Adipocyte (in vitro differentiated cells): Measurements from ENCODE around the gene ASPDH.
A peak's percentile ranks its signal among the peaks of the same experiment; 100 is the strongest.

Experiments used
- DNase-seq: peaks from one replicate; pipeline ENCODE4 v3.0.0-alpha.2; 2015; ENCODE audit warnings: low read depth
- H3K27me3 ChIP-seq: replicated peaks from 2 replicates; pipeline ENCODE4 v1.7.0; 2013; ENCODE audit warnings: mild to moderate bottlenecking, low read length, moderate library complexity; ENCODE audit not compliant: control insufficient read depth, insufficient read depth
- H3K36me3 ChIP-seq: 2 replicates; pipeline ENCODE4 v1.7.0; 2013; ENCODE audit warnings: low read length, mild to moderate bottlenecking, moderate library complexity; ENCODE audit not compliant: control insufficient read depth, insufficient read depth, severe bottlenecking
- H3K4me1 ChIP-seq: 2 replicates; pipeline ENCODE4 v1.7.0; 2013; ENCODE audit warnings: mild to moderate bottlenecking, low read length, moderate library complexity; ENCODE audit not compliant: control insufficient read depth, insufficient read depth
- H3K4me3 ChIP-seq: 2 replicates; pipeline ENCODE4 v1.7.0; 2013; ENCODE audit warnings: mild to moderate bottlenecking, low read length, moderate library complexity
- H3K9ac ChIP-seq: 2 replicates; pipeline ENCODE4 v1.7.0; 2013; ENCODE audit warnings: mild to moderate bottlenecking, low read length, moderate library complexity
- H3K9me3 ChIP-seq: 2 replicates; pipeline ENCODE4 v1.7.0; 2013; ENCODE audit warnings: mild to moderate bottlenecking, low read length, moderate library complexity; ENCODE audit not compliant: control insufficient read depth

The ASPDH gene

DNA sequence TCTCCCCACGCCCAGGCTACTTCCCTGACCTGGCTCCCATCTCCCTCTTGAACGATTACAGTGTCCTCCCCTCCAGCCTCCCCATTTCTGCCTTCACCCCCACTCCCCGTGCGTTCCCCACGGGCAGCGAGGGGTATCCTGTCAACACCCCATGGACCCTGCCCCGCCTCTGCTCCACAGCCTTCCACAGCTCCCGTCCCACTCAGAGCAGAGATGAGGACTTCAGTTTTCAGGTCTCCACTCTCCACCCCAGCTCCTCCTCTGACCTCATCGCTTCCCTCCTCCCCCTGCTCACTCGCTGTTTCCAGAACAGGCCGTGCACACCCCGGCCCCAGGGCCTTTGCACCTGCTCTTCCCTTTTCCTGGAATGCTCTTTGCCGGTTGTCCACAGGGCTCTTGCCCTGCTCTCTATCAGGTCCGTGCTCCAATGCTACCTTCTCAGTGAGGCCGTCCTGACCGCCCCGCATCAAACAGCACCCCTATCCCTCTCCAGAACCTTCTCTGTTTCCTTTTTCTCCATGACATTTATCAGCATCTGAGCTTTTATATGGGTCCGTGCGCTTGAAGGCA is 39.5 kb upstream of the ASPDH start:
- Histone ChIP-seq H3K9me3 (no peaks in the 10 kb centered on the region), H3K36me3 (no peaks in the 10 kb centered on the region), H3K27me3 (peaks cover 46% of the 10 kb centered on the region), H3K4me1 (peaks cover 2% of the 10 kb centered on the region), H3K9ac (no peak overlapping the region), H3K4me3 (no peak overlapping the region)
- no peak for DNase-seq

DNA sequence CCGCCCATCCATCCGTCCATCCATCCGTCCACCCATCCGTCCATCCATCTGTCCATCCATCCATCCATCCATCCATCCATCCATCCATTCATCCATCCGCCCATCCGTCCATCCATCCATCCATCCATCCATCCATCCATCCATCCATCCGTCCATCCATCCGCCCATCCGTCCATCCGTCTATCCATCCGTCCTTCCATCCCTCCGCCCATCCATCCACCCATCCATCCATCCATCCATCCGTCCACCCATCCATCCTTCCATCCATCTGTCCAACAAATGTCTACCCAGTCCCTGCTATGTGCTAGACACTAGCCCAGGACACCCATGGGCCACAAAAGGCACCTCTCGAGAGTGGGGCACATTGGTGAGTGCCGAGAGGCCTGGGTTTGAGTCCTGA is 38.8 kb upstream of the ASPDH start:
- H3K27me3 ChIP-seq = peaks cover 46% of the 10 kb centered on the region
- H3K4me3 ChIP-seq = no peak overlapping the region
- DNase-seq = no peak
- H3K4me1 ChIP-seq = peaks cover 2% of the 10 kb centered on the region
- H3K9me3 ChIP-seq = no peaks in the 10 kb centered on the region
- no peaks in the 10 kb centered on the region for H3K36me3 ChIP-seq
- no peak overlapping the region for H3K9ac ChIP-seq

DNA sequence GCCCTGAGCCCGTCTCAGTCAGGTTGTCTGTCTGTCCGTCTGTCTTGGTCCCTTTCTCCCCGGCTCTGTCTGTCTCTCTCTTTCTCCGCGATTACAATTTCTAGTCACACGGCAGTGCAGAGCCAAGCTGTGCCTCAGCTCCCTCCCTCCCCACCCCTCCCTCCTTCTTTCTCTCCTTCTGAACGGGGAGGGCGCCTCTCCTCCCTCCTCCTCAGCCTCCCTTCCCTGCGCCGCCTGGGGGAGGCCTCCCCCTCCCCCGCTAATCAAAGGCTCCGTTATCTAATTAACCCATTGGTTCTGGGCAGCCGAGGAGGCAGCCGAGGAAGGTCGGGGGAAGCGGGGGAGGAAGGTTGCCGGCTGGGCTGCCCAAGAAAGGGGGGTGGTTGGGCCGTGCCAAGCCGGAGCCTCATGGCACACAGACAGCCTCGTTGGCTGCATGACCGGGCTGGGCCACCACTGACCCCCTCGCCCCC is 38.0 kb upstream of the ASPDH start:
- Histone ChIP-seq H3K9me3 (no peaks in the 10 kb centered on the region), H3K27me3 (peaks cover 47% of the 10 kb centered on the region), H3K4me1 (peaks cover 2% of the 10 kb centered on the region), H3K36me3 (no peaks in the 10 kb centered on the region), H3K4me3 (no peak overlapping the region), H3K9ac (no peak overlapping the region)
- DNase-seq = peak; percentile 20

DNA sequence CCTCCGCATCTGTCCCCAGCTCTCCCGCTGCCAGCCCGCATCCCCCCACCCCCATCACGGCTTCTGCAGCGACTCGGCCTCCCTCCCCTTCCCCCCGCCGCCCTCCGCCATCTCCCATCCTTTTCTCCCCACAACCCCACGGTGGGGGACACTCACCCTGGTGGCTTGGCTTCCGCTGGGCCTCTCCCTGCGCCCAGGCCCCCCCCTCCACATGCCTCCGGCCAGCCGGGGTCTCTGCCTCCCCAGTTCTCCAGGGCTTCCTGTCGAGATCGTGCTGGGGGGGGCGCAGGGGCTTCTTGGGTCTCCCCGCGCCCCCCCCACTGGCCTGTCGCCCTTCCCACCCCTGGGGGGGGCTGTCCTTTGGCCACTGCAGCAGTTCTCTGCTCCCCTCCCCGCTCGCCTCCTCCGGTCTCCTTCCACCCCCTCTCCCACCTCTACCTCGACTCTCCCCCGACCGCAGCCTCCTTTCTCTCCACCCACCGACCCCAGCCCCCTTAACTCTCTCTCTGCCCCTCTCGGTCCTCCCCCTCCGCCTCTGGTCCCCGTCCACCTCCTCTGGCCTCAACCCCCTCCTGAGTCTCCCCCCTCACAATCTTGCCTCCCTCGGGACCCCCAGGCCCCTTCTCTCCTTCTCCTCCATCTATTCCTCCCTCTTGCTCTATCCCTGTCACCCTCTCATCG is 37.5 kb upstream of the ASPDH start:
- H3K9me3 ChIP-seq = no peaks in the 10 kb centered on the region
- H3K9ac ChIP-seq = no peak overlapping the region
- H3K36me3 ChIP-seq = no peaks in the 10 kb centered on the region
- peaks cover 44% of the 10 kb centered on the region for H3K27me3 ChIP-seq
- H3K4me3 ChIP-seq = no peak overlapping the region
- no peak for DNase-seq
- H3K4me1 ChIP-seq = no peaks in the 10 kb centered on the region

DNA sequence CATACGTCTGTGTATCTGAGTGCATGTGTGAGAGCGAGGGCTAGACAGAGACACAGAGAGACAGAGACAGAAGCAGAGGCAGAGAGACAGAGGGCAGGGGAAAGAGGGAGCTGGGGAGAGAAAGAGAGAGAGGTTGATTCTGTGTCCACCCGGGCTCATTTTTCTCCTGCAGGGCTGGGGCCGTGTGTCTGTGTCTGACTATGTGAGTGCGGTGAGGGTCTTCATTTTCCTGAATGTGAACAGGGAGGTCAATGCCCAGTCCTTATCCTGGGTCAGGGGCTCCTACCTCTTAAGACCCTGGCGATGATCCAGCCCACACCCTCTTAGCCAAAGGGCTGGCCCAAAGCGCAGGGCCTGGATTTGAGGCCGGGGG is 36.9 kb upstream of the ASPDH start:
- Histone ChIP-seq H3K9me3 (no peaks in the 10 kb centered on the region), H3K4me3 (no peak overlapping the region), H3K36me3 (no peaks in the 10 kb centered on the region), H3K27me3 (peaks cover 41% of the 10 kb centered on the region), H3K4me1 (no peaks in the 10 kb centered on the region), H3K9ac (no peak overlapping the region)
- DNase-seq = no peak

DNA sequence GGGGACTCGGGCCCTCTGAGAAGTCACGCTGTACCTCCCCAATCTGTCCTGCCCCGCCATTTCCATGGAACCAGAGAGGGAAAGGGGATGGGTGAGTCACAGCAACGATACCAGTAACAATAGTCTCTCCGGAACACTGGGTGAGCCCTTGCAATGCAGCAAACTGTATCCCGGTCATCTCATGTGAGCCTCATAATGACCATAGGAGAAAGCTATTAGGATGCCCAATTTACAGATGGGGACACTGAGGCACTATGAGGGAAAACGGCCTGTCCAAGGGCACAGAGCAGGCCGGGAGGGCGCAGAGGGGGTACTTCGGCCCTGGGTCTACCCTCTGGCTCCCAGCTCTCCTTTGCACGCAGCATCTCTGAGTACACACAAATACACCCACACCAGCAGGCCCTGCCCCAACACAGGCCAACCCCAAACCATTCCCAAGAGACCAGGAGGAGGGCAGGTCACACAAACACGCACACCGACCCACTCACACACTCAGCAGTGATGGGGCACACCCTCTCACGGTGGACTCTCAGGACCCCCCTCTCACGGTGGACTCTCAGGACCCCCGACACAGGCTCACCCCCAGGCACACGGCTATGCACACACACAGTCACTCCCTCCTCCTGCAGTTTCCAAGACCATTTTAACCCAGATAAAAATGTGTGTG is 36.3 kb upstream of the ASPDH start:
- Histone ChIP-seq H3K27me3 (peaks cover 36% of the 10 kb centered on the region), H3K9me3 (no peaks in the 10 kb centered on the region), H3K9ac (no peak overlapping the region), H3K4me1 (no peaks in the 10 kb centered on the region), H3K36me3 (no peaks in the 10 kb centered on the region), H3K4me3 (no peak overlapping the region)
- DNase-seq = no peak

DNA sequence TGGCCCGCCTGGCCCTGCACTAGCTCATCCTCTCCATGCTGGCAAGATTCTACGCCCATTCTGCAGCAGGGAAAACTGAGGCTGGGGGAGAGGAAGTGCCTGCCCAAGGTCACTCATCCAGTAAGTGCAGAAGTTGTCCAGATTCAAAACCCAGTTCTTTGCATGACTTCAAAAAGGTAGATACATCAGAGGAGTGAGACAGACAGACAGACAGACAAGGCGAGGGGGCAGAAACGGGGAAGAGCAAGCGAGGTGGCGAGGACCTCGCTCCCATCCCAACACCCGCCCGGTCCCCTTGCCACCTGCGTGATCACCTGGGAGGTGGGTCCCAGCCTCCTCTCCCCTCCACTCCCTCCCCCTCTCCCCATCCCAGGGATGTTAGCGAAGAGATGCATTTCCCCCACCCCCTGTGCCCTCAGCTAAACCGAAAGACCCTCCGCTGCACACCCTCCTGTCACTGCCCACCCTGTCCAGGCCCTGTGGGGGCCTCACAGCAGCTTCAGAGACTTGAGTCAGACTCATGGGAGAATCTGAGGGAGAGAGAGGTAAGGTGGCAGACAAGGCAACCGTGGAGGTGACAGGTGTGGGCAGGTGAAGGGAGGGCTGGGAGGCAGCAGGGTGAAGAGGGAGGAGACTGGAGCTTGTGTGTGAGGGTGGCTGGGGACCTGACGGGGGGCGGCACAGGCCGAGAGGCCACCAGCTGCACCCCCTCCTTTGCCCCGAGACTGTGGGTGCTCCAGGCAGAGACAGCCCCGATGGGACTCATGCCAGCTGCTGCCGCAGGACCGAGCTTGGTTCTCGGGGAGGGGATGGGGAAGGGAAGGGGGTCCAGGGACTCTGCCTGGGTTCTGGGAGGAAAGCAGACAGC is 35.6 kb upstream of the ASPDH start:
- Histone ChIP-seq H3K36me3 (no peaks in the 10 kb centered on the region), H3K9me3 (no peaks in the 10 kb centered on the region), H3K4me1 (no peaks in the 10 kb centered on the region), H3K27me3 (peaks cover 28% of the 10 kb centered on the region), H3K9ac (no peak overlapping the region), H3K4me3 (no peak overlapping the region)
- DNase-seq = no peak

DNA sequence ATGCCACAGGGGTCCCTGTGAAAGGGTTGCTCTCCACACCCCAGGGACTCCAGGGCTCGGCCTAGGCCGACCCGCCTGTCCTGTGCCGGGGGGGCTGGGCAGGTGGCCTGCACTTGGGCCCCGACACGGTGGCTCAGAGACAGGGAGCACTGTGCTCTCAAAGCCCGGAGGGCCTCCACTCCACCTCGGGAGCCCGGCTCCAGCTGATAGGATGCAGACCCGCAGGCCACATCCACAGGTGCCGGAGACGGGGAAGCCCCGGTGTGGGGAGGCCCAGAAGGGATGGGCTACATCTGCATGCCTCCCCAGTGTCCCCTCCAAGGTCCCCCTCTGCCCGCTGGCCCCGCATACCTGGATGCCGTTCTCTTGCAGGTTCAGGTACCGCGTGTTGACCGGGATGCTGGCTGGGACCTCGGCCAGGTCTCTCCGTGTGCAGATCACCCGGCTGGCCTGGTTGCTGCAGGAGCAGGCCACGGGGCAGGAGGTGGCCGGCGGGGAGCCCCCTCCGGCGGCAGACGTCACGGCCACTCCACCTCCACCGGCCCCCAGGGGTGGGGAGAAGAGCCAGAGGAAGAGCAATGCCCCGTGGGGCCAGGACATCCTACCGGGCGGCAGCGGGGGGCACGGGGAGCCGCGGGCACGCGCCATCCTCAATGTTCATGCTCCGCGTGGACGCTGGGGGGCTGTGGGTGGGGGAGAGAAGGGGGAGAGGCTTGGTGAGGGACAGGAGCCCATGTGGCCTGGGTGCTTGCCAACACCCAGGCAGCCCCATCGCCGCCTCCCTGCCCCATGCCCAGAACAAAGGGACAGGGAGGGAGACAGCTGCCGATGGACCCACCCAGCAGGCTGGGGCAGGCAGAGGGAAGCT is 34.7 kb upstream of the ASPDH start:
- Histone ChIP-seq H3K9me3 (no peaks in the 10 kb centered on the region), H3K36me3 (no peaks in the 10 kb centered on the region), H3K9ac (no peak overlapping the region), H3K4me1 (no peaks in the 10 kb centered on the region), H3K27me3 (peaks cover 22% of the 10 kb centered on the region), H3K4me3 (no peak overlapping the region)
- no peak for DNase-seq

DNA sequence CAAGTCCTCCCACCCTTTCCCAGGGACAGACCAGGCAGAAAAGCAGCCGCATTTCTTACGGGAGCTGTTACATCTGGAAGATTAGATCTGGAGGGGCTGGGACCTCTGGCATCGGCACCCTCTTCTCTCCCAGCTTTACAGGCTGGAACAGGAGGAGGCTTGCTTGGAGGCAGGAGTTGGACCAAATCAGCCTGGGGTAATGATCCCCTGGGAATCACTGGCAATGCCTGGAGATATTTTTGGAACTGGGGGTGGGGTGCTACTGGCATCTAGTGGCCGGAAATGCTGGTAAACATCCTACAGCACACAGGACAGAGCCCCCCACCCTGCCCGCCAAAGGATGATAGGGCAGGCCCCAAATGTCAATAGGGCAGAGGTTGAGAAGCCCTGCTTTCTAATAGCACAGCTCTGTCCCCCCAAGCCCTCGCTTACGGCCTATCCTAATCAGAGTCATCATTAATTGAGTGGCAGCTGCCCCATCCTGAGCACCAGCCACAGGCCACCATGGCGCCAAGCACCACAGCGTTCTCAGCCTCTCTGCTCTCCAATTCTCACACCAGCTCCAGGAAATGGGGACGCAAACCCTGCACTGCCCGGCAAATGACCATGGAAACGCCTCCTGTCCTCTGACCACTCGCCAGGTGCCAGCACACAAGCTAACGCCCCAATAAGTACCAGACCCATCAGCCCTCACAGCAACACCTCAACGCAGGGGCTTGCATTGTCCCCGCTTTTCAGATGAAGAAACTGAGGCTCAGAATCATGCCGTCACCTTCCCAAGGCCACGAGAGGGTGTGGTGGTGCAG is 33.9 kb upstream of the ASPDH start:
- DNase-seq = no peak

More for the DNA sequence above, 33.9 kb upstream of the ASPDH start:
- no peak overlapping the region for H3K9ac ChIP-seq
- no peaks in the 10 kb centered on the region for H3K36me3 ChIP-seq
- no peaks in the 10 kb centered on the region for H3K9me3 ChIP-seq
- H3K4me1 ChIP-seq = no peaks in the 10 kb centered on the region
- H3K27me3 ChIP-seq = peaks cover 16% of the 10 kb centered on the region
- no peak overlapping the region for H3K4me3 ChIP-seq
